HL-60 (cell line): ENCODE data around the gene RSPH9.

Source experiments
- DNase-seq, 2 experiments: peaks; one replicate each; pipeline ENCODE4 v3.0.0-alpha.2; 2010 to 2020; ENCODE audit warnings: low read depth in 1 of 2, low spot score in 1 of 2
- H3K27ac ChIP-seq: fragments of 250-450 bp; sonication (Bioruptor Pico); replicated peaks from 2 replicates; pipeline ENCODE4 v1.5.1; 2020; ENCODE audit warnings: mild to moderate bottlenecking, moderate library complexity
- H3K27me3 ChIP-seq: fragments of 250-450 bp; sonication (Bioruptor Pico); 2 replicates; pipeline ENCODE4 v1.5.1; 2021; ENCODE audit warnings: mild to moderate bottlenecking, moderate library complexity; ENCODE audit not compliant: insufficient read depth, poor library complexity, severe bottlenecking
- H3K4me3 ChIP-seq: replicated peaks from 2 replicates; pipeline ENCODE4 v1.5.1; 2011; ENCODE audit warnings: mild to moderate bottlenecking, control low read depth, low read length; ENCODE audit not compliant: insufficient read depth
- CTCF ChIP-seq: IDR thresholded peaks from one replicate; pipeline ENCODE4 v1.5.1; 2011; ENCODE audit warnings: low read length, control low read depth, inconsistent platforms; ENCODE audit not compliant: insufficient read depth
- GABPA ChIP-seq: IDR thresholded peaks from 2 replicates; pipeline ENCODE4 v1.6.1; 2012; ENCODE audit warnings: low read depth
- POLR2AphosphoS5 ChIP-seq: IDR thresholded peaks from 2 replicates; pipeline ENCODE4 v1.6.1; 2012; ENCODE audit warnings: low read depth
- REST ChIP-seq: IDR thresholded peaks from 2 replicates; pipeline ENCODE4 v1.6.1; 2012; ENCODE audit warnings: low read depth; ENCODE audit not compliant: insufficient replicate concordance
- SPI1 ChIP-seq: IDR thresholded peaks from 2 replicates; pipeline ENCODE4 v1.6.1; 2012; ENCODE audit warnings: low read depth, mild to moderate bottlenecking, borderline replicate concordance

Gene RSPH9

GRCh38 chr6:43716099-43716498 lies 71.3 kb downstream of the RSPH9 start:
- no peak overlapping the region for H3K4me3 ChIP-seq
- no peak for TF ChIP-seq POLR2AphosphoS5
- no peak for TF ChIP-seq CTCF
- no peak for TF ChIP-seq REST
- no peak for TF ChIP-seq SPI1
- no peak for TF ChIP-seq GABPA
- H3K27me3 ChIP-seq: no peaks in the 10 kb centered on the region
- DNase-seq: no peak
- no peak overlapping the region for H3K27ac ChIP-seq

GRCh38 chr6:43717389-43717788 lies 72.6 kb downstream of the RSPH9 start:
- TF ChIP-seq SPI1 (no peak), POLR2AphosphoS5 (no peak), CTCF (no peak), REST (no peak), GABPA (no peak)
- no peaks in the 10 kb centered on the region for H3K27me3 ChIP-seq
- no peak overlapping the region for H3K27ac ChIP-seq
- DNase-seq: no peak
- no peak overlapping the region for H3K4me3 ChIP-seq

- no peak overlapping the region for H3K27ac ChIP-seq
- TF ChIP-seq POLR2AphosphoS5: no peak
- no peak for TF ChIP-seq REST
- TF ChIP-seq CTCF: no peak
- no peak for TF ChIP-seq SPI1
- no peak for TF ChIP-seq GABPA
- no peak for DNase-seq
- H3K27me3 ChIP-seq: no peaks in the 10 kb centered on the region
- H3K4me3 ChIP-seq: no peak overlapping the region
Measured at GRCh38 chr6:43717822-43718221, 73.0 kb downstream of the RSPH9 start.
